Epithelial cell of esophagus (primary cell): ENCODE data around the gene NPAS2.
A peak's percentile ranks its signal among the peaks of the same experiment; 100 is the strongest.

Experiments
- DNase-seq: peaks from one replicate; pipeline ENCODE4 v3.0.0; 2010; ENCODE audit warnings: low read depth
- H3K4me3 ChIP-seq: 2 replicates; pipeline ENCODE4 v1.5.1; 2011; ENCODE audit warnings: mild to moderate bottlenecking, low read length, control low read depth
- TF ChIP-seq, protein P1 (sequence below): IDR thresholded peaks from 2 replicates; pipeline ENCODE4 v1.5.1; 2011; ENCODE audit warnings: low read depth, mild to moderate bottlenecking, low read length, control low read depth, inconsistent platforms; ENCODE audit not compliant: insufficient read depth; ENCODE audit errors: missing control alignments

The NPAS2 gene

DNA sequence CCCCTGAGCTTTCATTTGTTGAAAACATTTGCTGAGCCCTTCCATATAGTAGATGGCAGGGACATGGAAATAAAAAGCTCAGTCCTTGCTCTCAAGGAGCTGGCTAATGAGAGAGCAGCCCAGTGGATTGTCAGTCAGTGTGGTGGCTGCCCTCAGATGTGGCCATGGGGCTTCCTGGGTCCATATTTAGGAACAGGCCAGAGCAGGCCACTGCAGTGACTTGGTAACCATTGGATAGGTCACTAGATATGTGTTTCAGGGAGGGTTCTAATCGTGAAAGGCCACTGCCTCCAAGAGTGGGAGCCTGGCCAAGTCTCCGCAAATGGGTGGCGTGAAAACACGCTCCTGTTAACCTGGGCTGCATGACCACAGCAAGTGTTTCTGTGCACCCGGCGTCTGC is 37.4 kb downstream of the NPAS2 start:
- H3K4me3 ChIP-seq: no peak overlapping the region
- TF ChIP-seq, protein P1, sequence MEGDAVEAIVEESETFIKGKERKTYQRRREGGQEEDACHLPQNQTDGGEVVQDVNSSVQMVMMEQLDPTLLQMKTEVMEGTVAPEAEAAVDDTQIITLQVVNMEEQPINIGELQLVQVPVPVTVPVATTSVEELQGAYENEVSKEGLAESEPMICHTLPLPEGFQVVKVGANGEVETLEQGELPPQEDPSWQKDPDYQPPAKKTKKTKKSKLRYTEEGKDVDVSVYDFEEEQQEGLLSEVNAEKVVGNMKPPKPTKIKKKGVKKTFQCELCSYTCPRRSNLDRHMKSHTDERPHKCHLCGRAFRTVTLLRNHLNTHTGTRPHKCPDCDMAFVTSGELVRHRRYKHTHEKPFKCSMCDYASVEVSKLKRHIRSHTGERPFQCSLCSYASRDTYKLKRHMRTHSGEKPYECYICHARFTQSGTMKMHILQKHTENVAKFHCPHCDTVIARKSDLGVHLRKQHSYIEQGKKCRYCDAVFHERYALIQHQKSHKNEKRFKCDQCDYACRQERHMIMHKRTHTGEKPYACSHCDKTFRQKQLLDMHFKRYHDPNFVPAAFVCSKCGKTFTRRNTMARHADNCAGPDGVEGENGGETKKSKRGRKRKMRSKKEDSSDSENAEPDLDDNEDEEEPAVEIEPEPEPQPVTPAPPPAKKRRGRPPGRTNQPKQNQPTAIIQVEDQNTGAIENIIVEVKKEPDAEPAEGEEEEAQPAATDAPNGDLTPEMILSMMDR: no peak
- DNase-seq: no peak

DNA sequence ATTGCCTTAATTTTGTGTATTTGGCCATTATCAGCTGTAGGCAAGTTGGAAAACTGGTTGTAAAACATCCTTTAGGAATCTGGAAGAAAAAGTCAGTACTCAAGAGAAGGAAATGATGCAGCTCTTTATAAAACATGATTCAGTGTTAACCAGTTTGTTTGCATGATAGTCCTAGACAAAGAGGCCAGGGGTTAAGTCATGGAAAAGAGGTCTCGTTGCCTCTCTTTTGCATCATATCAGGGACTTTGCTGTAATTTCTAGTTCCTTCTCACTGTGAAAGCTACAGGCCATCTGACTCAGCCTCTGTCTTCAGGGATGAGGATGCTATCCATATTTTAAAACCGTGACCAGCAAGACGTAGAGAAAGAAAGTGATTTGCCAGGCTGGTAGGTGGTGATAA is 38.0 kb downstream of the NPAS2 start:
- peak; percentile 51 for DNase-seq
- H3K4me3 ChIP-seq: no peak overlapping the region
- TF ChIP-seq, protein P1: no peak

DNA sequence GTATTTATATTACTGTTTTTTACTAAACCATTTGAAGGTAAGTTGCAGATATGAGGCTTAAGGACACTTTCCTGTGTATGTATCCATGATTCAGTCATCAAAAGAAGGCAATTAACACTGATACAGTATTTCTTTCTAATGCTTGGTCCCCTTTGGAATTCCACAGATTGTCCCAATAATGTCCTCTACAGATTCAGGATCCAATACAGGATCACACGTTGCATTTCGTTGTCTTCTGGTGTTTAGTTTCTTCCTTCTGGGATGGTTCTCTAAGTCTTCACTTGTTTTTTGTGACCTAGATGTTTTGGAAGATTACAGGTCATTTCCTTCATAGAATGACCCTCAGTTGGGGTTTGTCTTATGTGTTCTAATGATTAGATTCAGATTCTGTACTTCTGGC is 40.0 kb downstream of the NPAS2 start:
- TF ChIP-seq, protein P1: no peak
- H3K4me3 ChIP-seq: no peak overlapping the region
- DNase-seq: no peak

DNA sequence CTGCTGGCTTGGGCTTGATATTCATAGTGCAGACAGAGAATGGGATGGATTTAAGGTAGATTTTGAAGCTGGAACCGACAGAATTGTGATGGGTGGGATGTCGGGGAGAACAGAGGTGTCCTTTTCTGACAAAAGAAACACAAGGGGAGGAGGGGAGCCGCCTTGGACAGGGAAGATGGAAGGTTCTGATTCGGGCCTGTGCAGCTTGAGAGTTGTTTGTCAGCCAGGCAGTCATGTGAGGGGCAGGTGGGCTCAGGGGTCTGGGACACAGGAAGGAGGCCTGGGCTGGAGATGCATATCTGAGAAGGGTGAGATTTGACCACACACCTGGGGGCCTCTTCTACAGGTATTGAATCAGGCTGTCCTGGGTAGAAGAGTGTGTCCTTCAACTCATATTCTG is 41.4 kb downstream of the NPAS2 start:
- no peak for DNase-seq
- no peak overlapping the region for H3K4me3 ChIP-seq
- TF ChIP-seq, protein P1: no peak

DNA sequence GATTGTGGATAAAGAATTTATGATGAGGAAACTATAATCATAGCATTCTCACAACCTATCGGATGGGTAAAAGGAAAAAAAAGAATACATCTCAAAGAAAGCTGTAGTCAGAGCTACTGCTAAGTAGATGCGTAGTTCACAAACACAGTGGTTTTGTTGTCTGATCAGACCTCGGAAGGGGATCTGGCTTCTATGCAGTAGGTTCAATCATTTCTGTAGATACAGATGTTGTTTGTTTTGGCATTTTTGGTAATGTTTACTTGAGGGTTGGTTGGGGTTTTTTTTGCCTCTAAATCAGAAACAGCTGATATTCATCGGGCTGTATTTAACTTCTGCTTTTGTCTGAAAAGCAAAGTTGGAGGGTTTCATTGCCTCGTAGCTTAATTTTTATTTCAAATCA is 42.1 kb downstream of the NPAS2 start:
- DNase-seq: no peak
- H3K4me3 ChIP-seq: no peak overlapping the region
- TF ChIP-seq, protein P1: no peak

DNA sequence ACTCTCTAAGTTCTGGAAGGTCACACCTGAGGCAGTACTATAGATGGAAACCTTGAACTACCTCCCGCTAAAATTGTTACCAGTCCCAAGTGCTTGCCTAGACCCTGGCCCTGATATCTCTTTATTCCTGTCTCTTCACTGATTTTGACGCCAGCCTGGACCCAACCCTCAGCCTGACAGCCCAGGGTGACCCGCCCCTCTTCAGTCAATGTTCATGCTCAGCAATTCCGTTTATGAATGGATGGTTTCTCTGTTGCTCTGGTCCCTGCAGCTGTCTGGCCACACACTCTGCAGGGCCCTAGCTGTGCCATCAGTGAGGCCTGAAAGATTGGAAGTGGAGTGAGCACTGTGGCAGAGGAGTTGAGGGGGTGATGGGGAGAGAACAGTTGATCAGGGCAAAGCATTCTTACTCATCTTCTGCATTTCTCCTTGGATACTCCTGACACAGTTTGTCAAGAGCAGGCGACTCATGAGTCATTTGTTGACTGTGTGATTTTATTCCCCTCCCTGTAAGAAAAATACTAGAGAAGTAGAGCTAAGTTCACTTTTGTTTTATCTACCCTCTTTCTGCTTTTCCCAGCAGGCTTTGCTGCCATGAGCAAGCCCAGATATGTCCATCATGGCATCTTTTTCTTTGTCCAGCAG is 46.0 kb downstream of the NPAS2 start:
- peak; percentile 81 for DNase-seq
- no peak overlapping the region for H3K4me3 ChIP-seq
- TF ChIP-seq, protein P1: no peak

DNA sequence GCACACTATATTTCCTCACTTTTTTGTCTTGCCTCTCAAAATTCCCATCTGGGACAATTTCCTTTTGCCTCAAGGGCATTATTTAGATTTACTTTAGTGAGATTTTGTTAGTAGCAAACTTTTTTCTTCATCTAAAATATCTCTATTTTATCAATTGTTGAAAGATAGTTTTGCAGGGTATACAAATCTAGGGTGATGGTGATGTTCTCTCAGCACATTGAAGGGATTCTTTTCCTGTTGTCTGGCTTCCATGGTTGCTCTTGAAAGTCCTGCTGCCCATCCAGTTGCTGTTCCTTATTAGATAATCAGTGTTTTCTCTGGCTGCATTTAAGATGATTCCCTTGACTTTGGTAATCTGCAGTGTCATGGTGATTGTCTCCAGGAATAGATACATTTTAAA is 48.1 kb downstream of the NPAS2 start:
- DNase-seq: no peak
- TF ChIP-seq, protein P1: no peak
- H3K4me3 ChIP-seq: no peak overlapping the region
